Limb (tissue), 2 donors: Measurements from ENCODE around the gene ABCA5.
"Not testable (repeated sequence)": the region's sequence is repeated elsewhere in the genome, so short reads cannot be mapped to it uniquely, and the experiment has no call there.

Source experiments
- DNase-seq, 2 donors: peaks; one replicate each; pipeline ENCODE4 v3.0.0-alpha.2; 2016; ENCODE audit errors: extremely low spot score in 2 of 2

The ABCA5 gene

DNA sequence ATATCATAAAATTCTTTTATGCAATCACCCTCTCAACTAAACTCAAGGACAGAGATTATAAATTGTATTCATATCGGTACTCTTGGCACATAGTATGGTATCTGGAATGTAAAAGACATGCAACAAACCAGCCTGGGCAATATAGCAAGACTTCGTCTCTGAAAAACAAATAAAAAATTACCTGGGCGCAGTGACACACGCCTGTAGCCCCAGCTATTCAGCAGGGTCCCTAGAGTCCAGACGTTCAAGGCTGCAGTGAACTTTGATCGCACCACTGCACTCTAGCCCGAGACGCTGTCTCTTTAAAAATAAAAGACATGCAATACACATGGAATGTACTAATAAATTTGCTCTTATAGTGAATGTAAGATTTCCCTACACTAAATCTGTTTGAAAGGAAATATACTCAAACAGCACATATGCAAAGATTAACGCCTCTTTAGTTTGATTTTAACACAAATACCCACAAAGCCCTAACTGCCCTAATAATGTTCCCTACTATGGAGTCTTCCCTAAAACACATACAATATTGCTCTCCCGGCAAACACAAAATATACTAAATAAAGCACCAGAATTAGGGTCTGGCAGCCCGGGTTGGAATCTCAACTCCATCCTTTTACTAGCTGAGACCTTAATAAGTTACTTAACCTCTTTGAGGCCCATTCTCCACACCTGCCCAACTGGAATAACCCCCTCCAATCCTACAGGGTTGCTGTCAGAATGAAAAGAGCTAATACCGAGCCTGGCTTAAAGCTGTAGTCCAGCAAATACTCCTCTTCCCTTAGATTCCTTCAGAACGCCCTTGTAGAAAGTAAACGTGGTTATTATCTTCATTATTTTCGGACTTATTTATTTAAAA lies 1.2 kb downstream of the ABCA5 start:
- DNase-seq: no peak

DNA sequence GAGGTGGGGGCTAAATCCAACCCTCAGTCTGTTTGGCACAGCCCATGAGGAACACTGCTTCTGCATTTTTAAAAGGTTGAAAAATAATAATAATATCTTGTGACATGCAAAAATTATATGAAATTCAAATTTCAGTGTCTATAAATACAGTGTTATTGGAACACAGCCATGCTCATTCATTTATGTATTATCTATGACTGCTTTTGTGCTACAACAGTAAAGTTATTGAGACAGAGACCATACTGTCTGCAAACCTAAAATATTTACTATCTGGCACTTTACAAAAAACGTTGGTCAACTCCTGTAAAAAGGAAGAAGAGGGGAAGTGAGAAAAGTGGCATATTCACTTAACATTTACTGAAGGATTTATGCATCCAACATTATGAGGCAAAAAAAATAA lies 3.1 kb downstream of the ABCA5 start:
- no peak for DNase-seq

DNA sequence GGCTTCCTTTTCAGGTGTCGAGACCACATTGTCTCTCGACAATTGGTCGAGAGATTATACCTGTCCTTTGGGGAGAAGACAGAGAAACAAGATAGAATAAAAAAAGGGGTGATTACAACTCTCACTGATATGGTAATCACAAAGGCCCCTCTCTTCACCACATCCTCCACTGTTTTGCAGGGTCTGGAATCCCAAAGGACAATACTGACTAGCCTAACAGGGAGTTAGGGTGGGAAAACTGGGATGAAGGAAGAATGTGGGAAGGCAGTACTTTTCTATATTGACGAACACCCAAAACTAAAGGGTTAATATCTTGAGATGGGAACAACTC lies 6.1 kb downstream of the ABCA5 start:
- DNase-seq: no peak

DNA sequence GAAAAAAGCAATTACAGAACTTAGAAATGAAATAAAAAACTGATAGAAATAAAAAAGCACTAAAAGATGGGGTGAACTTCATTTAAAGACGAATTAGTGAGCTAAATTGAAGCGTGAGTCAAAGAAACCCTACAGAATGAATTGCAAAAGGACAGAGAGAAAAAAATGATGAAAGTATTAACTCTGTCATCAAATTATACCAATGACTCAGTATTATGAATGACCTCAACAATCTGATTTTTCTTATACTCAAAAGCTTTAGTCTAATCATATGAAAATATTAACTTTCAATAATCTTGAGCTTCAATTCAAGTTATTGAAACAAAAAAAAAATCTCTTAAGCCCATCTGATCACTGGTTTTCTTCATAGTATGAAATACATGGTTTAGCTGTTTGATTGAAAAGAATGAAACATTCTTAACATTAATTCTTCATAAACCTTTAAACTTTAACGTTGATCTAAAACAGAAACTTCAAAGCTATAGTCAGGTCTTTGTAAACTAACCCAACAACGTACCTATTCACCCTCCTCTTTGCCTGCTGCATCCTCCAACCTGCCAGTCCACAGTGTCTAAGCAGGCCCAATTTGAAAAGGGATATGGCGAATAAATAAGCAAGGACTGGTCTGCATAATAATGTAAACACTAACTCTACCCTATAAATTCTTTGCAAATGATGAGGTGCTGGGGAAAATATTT lies 6.6 kb downstream of the ABCA5 start:
- no peak for DNase-seq

DNA sequence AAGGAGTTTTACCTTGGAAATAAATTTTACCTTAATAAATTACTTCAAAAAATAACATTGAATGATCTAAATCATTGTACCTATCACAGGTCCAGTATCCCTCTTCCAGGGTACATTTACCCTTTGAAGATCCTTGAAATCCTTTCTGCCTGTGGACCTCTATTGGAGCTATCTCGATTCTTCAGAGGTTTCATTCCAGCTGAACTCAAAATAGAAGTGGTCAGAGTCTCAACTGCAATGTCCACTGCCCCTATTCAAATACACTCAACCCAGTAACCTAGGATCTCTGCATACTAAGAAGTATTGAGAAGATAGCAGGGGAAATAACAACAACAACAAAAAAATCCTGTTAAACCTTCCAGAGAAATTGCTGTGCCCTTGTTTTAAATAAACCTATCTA lies 9.3 kb downstream of the ABCA5 start:
- no peak for DNase-seq

DNA sequence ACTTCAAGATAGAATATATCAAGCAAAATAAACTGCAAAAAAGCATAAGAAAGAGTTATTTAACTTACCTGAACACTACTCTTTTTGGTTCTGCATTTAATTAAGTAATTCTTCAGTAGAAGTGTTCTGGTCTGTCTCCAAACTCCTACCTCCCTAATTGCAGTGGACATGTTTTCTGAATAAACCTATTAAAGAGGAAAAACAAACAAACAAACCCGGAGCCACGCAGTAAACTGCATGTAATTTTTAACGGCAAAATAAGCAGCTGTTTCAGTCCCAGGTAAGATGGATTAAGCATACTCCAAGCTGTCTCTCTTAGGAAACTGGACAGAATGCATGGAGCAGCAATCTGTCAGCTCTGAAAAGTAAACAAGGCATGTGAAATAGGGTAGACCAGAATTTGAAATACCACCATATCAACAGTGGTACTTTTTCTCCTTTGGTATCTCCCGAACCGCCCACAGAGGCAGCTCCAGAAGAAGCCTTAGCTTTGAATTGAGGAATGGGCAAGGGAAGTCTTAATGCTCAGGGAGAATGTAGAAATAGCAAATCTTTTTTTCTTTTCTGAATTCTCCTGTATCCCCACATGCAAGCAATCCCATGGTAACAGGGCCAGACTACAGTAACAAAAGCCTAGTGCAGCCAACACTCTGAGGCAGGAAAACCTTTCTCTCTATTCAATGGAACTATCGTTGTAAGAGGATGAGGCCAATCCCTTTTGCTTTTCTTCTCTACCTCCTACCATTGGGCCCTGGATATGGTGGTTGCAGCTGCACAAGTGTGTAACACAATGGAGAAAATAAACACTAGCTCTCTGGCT lies 12.5 kb downstream of the ABCA5 start:
- DNase-seq: no peak

DNA sequence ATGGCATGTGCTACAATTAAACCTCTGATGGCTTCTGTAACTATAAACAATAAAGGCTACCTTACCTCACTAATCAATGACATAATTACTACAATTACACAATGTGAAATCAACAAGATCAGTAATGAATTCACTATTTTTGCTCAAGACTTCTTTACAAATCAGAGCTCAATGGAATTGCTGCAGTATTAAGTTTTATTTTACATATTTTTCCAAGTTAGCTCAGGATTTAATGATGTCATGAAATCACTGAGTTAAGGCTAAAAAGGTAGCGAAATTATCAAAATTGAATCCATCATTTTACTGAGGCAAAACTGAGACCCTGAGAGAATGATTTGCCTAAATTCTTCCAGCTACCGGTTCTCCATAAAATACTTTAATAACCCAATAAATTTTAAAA lies 21.8 kb downstream of the ABCA5 start:
- no peak for DNase-seq

DNA sequence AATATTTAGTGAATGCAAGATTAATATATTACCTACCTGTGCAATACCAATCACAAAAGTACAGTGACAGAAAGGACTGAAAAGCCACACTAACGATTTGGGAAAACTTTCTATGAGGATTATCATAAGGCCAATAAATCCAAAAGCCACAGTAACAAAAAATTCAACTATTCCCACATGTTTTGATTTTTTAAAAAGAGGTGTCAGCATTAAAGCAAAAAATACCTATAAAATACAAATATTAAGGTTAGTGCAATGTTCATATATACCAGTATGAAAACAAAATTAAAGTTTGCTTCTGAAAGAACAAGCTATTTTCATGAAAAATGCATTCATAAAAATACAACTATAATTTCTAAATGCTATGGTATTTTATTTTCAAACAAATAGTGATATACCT lies 24.3 kb downstream of the ABCA5 start:
- DNase-seq: no peak

DNA sequence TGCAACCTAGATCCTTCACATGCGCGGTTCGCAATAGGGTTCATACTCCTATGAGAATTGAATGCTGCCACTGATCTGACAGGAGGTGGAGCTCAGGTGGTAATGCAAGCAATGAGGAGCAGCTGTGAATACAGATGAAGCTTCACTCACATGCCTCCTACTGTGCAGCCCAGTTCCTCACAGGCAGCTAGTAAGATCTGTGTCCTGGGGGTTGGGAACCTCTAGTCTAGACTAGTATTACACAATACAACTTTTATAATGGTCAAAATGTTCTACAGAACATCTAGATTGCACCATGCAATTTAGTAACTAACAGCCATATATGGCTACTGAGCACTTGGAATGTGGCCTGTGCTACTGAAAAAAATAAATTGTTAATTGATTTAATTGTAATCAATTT lies 26.7 kb downstream of the ABCA5 start:
- no peak for DNase-seq

DNA sequence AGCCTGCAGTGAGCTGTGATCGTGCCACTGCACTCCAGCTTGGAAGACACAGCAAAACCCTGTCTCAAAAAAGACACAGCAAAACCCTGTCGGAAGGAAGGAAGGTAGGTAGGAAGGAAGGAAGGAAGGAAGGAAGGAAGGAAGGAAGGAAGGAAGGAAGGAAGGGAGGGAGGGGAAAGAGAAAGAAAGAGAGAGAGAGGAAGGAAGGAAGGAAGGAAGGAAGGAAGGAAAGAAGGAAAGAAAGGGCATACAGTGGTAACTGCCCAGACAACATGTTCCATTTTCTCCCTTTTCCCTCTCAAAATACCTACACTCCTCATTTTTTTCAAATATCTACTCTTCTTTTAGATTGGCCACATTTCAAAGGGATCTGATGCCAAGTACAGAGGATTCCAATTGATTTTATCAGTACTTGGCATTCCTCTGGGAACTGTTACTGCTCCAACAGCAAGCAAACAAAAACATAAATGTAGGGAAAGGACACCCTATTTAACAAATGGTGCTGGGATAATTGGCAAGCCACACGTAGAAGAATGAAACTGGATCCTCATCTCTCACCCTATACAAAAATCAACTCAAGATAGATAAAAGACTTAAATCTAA lies 28.7 kb downstream of the ABCA5 start:
- DNase-seq: not testable (repeated sequence)

DNA sequence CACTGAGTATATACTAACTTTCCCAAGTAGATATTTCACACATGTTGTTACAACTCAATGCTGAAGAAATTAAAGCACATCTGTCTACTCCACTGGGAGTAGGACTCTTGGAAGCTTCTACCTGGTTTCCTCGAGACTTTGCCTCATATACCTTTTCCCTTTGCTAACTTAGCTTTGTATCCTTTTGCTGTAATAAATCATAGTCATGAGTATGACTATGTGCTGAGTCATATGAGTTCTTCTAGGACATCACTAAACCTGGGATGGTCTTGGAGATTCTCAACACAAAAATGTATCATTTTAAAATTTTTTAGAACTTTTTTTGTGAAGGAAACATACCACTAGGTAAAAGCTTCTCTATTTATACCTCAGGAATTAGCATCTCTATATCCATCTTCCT lies 39.8 kb downstream of the ABCA5 start:
- DNase-seq: no peak

DNA sequence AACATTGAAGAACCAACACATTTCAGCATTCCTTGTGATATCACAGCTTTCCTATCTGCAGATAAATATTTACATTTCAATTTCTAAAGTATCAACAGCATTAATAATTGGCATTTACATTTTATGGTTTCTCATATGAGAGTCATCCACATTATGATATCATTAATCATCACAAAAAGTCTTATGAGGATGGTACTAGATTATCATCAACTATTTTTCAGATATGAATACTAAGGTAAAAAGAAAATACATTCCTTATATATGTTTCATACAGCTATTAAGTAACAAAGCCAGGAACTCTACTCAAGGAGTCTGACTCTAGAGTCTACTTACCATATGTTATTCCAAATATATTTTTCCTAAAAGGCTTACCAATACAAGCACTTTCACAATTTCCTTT lies 40.7 kb downstream of the ABCA5 start:
- DNase-seq: no peak

DNA sequence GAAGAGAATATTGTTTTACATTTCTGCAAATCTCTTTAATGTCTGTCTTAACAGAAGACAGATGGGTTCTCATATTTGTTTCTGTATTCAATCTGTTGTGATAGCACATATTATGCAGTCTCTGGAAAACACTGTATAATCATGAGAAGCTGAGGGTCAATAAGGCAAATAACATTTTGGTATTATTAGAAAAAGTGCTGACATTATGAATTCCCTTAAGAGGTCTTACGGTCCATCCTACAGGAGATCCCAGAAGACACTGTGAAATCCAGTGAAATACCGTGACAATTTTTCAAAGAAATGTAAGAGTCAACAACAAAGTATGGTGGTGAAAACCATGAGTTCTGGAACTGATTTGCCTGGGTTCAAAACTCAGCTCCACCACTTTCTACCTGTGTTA lies 42.3 kb downstream of the ABCA5 start:
- DNase-seq: no peak

DNA sequence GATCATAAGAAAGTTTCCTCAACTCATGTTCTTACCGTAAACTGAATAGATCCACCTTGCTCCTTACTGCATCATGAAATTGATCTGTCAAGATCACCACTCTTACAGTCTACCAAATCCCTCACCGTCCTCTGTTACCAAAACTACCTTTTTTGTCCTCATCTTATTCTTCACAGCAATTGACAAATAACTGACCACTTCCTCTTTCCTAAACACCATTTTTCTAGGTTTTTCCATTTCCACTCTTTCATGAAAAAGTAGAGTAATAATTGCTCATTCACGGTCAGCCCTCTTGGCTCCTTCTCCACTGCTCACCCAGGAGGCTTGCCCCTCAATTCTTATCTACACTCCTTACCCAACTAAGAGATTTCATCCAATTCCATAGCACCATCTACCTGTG lies 44.9 kb downstream of the ABCA5 start:
- no peak for DNase-seq

DNA sequence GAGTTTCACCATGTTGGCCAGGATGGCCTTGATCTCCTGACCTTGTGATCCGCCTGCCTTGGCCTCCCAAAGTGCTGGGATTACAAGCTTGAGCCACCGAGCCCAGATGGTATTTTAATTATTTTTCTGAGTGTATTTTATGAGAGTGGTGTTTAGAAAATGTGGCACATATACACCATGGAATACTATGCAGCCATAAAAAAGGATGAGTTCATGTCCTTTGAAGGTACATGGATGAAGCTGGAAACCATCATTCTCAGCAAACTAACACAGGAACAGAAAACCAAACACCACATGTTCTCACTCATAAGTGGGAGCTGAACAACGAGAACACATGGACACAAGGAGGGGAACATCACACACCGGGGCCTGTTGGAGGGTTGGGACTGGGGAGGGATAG lies 50.7 kb downstream of the ABCA5 start:
- not testable (repeated sequence) for DNase-seq

DNA sequence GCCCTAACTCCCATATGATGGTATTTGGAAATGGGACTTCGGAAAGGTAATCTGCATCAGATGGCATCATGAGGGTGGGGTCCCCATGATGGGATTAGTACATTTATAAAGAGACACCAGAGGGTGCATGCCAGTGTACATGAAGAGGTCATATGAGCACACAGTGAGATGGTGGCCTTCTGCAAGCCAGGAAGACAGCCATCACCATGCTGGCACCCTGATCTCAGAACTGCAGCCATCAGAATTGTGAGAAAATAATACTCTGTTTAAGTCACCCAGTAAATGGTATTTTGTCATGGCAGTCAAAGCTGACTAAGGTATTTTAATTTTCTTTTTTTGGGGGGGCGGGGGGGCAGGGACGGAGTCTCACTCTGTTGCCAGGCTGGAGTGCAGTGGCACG lies 51.2 kb downstream of the ABCA5 start:
- DNase-seq: no peak

DNA sequence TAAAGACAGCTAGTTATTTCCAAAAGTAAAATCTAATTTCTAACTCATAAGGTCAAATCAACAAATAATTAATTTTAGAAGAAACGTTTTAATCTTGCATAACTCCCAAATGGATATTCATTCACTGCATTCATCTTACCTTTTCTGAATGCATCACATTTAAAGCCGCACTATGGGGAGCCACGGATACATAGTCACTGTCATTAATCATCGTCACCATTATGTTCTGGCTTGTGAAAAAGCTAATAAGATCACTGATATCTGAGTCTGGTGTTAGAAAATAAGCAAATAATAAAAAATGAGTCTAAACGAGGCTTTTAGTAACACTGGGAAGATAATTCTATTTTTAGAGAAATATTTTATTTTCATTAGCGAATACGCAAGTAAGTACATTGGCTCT lies 55.9 kb downstream of the ABCA5 start:
- no peak for DNase-seq

DNA sequence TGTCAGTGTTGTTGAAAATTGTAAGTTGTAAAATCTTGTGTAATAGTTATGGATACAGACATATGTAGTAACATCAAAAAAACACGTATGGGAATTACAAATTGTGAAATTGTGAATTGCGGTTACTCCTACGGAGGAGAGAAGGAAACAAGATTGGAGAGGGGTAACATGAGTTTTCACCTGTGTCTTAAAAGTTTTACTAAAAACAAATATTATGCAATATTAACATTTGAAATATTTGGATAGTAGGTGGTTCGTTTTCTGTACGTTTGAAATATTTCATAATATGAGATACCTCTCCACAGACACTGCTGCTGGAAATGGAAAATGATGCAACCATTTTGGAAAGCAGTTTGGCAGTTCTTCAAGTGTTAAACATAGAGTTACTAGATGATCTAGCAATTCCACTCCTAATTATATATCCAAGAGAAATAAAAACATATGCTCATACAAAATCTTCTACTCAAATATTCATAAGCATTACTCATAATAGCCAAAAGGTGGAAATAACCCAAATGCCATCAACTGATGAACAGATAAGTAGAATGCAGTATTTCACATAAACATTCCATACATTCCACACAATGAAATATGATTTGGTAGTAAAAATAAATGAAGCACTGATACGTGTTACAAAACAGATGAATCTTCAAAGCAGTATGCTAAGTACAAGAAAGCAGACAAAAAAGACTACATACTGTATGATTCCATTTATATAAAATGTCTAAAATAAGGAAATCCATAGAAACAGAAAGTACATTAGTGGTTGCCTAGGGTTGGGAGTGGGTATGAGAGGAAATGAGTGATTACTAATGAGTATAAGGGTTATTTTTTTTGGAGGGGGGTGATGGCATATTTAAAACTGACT lies 57.6 kb downstream of the ABCA5 start:
- DNase-seq: peak in 1 of 2 donors; percentile 8

DNA sequence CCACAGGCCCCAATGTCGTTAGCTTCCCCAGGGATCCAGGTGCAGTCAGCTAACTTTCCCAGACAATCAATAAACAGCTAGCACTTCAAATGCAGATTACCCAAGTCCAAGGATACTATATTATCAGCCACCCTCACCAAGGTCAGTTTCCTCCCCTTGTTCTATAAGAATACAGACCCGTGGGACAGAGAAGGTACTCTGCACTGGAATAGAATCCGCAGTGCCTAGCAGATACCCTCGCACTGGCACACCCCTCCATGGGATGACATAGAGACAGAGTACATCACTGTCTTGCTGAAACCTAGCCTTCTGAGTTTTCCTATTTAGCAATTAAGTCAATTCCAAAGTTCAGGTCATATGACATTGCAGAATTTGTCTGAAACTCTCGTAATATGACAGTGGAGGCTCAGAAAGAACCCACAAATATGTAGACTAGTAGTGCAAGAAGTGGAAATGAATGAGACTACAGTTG lies 58.4 kb downstream of the ABCA5 start:
- DNase-seq: no peak

DNA sequence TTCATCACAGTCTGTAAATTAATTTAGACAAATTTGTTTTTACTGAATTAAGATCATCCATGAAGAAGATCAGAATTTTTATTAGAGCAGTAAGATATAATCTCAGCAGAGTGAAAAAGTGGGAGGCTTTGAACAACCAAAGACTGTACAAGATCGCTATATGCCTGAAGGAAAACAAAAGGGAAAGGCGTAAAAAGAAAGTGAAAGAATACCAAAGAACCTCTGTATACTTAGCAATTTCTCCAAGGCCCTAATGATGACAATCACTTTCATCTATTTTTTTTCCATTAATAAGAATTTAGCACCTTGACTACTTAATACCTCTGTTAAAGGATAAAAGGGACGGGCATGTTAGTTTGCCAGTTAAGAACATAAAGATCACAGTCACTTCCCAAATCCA lies 59.7 kb downstream of the ABCA5 start:
- no peak for DNase-seq

DNA sequence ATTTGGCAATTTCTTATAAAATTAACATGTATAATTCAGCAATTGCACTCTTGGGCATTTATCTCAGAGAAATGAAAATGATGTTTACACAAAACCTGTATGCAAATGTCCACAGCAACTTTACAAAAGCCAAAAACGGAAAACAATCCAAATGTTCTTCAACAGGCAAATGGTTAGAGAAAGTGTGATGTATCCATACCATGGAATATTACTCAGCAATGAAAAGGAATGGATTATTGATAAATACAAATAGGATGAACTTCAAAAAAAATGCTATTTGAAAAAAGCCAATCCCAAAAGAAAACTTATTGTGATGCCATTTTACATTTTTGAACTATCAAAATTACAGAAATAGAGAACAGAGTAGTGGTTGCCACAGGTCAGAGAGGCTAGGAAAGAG lies 61.1 kb downstream of the ABCA5 start:
- DNase-seq: no peak
